Cortex of kidney (tissue), 1 donor: Measurements from ENCODE around the gene DCAF11.
A peak's percentile ranks its signal among the peaks of the same experiment; 100 is the strongest.

Experiments used
- DNase-seq: peaks from one replicate; lab custom pipeline; 2025; lab: John Stamatoyannopoulos, UW

The DCAF11 gene

GRCh38 chr14:24079491-24080141 lies 35.0 kb upstream of the DCAF11 start:
- DNase-seq: no peak

- DNase-seq: no peak
Measured at GRCh38 chr14:24080142-24080530, 34.4 kb upstream of the DCAF11 start.

DNA sequence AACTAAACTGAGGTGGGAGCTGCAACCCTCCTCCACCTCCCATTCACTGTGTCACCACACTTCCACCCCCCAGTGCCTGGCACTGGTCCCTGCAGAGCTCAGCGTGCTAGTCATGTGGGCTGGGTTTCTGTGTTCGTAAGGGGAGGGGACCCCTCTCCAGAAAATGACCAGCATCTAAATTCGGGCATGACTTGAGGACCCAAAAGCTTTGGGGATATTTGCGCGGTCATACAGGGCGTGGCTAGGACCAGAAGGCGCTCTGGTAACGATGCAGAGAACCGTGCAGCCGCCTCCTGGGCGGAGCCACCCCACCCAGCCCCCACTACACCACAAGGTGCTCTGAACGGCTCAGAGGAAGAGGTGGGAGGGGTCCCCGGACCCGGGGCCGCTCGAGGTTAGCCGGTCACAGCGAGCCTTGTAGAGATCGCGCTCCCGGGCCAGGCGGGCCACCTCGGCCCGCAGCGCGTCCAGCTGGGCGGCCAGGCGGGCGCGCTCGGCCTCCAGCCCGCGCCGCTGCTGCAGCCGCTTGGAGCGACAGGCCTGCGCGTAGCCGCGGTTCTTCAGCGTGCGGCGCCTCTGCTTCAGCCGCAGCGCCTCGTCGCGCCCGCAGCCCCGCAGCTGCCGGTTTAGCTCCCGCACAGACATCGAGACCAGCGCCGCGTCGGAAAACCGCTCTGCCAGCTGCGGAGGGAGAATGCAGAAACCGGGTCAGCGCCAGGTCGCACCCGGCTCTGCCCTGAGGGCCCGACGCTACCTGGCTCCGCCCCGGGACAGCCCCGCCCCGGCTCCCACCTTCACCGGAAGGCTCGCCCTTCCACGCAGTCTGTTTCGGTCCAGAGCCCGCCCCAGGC lies 33.5 kb upstream of the DCAF11 start:
- peak; percentile 45 for DNase-seq

GRCh38 chr14:24081739-24082211 lies 32.8 kb upstream of the DCAF11 start:
- DNase-seq: no peak

GRCh38 chr14:24082411-24083080 lies 32.0 kb upstream of the DCAF11 start:
- no peak for DNase-seq

DNA sequence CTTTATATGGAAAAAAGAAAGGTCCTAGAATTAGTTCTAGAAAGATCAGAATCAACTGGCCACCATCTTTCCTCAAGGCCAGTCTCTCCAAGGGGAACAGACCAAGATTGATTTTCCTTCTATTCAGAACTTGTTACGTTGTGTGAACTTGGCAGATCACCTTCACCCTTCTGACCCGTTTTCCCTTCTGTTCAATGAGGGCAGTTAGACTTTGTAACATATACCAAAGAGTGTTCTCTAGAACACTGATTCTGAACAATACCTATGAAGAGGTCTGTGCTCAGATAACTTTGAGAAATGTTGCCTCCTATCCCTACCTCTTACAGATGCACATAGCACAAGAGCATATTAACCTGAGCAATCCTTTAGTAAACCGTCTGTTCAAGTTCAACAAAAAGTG lies 31.1 kb upstream of the DCAF11 start:
- DNase-seq: no peak

GRCh38 chr14:24084440-24084839 lies 30.1 kb upstream of the DCAF11 start:
- no peak for DNase-seq

DNA sequence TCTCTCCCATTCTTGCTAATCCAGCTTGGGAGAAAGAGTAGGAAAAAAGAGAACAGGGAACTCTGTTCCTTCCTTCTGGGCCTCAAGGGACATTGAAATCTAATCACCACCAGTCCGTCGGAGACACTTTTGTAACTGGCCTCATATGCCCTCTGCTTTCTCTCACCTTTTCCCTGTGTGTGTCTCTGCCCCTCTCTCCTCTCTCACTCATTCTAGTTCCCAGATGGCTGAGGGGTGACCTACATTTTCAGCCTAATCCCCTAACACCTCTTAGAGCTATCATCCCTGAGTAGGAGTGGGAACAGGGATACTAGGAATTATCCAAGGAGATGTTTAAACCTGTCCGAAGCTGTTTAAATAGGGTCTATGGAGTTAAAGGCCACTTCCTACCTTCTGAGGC lies 29.4 kb upstream of the DCAF11 start:
- no peak for DNase-seq

GRCh38 chr14:24086193-24086955 lies 28.2 kb upstream of the DCAF11 start:
- no peak for DNase-seq

- DNase-seq: no peak
Measured at GRCh38 chr14:24087004-24087403, 27.6 kb upstream of the DCAF11 start.

GRCh38 chr14:24088095-24088494 lies 26.5 kb upstream of the DCAF11 start:
- no peak for DNase-seq

DNA sequence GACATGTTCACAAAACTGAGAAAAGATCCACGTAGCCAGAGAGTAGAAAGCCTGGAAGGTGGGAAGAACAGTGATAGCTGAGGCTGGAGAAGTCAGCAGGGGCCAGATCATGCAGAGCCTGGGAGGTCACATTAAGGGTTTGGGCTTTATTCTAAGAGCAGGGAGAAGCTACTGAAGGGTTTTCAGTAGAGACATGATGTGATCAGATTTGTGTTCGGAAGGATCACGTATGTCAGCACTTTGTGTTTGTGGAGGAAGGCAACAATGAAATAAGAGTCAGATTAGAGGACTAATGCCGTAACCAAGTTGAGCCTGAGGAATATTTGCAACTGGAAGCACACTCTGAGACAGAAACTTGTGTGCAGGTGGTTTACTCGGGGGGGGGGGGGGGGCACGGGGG lies 24.7 kb upstream of the DCAF11 start:
- no peak for DNase-seq

DNA sequence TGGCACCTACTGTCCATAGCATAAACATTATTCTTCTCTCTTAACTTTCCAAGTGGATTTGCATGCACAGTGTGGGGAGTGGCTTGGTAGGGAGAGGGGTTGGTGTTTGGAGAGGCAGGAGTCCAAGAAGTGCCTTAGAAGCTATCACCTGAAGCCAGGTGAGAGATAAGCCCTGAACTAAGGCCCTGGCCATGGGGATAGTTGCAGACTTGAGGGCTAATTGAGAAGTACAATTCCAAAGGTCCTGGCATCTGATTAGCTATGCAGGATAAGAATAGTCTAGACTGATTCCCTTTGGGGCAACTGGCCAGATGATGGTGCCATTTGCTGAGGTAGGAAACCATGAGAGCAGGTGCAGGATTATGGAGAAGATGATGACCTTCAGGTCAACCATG lies 22.5 kb upstream of the DCAF11 start:
- DNase-seq: no peak

- no peak for DNase-seq
Measured at GRCh38 chr14:24092505-24093206, 21.9 kb upstream of the DCAF11 start.

DNA sequence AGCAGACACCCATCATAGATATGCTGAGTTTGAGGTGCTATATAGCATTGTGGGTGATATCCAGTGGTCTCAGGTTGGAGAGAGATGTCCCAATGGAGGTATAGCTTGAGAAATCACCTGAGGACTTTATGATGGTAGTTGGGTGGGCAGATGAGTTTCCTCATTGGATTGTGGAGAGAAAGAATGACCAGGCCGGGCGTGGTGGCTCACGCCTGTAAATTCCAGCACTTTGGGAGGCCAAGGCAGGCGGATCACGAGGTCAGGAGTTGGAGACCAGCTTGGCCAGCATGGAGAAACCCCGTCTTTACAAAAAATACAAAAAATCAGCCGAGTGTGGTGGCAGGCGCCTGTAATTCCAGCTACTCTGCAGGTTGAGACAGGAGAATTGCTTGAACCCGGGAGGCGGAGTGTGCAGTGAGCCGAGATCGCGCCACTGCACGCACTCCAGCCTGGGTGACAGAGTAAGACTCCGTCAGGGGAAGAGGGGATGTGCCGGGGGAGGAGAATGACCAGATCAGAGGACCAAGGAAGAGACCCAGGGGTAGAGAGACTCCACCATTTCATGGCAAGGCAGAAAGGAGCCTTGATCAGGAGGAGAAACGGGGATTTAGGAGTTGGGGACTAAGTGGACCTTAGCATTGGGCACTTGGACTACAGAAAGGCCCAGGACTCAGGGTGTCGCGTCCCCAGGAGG lies 21.2 kb upstream of the DCAF11 start:
- no peak for DNase-seq

DNA sequence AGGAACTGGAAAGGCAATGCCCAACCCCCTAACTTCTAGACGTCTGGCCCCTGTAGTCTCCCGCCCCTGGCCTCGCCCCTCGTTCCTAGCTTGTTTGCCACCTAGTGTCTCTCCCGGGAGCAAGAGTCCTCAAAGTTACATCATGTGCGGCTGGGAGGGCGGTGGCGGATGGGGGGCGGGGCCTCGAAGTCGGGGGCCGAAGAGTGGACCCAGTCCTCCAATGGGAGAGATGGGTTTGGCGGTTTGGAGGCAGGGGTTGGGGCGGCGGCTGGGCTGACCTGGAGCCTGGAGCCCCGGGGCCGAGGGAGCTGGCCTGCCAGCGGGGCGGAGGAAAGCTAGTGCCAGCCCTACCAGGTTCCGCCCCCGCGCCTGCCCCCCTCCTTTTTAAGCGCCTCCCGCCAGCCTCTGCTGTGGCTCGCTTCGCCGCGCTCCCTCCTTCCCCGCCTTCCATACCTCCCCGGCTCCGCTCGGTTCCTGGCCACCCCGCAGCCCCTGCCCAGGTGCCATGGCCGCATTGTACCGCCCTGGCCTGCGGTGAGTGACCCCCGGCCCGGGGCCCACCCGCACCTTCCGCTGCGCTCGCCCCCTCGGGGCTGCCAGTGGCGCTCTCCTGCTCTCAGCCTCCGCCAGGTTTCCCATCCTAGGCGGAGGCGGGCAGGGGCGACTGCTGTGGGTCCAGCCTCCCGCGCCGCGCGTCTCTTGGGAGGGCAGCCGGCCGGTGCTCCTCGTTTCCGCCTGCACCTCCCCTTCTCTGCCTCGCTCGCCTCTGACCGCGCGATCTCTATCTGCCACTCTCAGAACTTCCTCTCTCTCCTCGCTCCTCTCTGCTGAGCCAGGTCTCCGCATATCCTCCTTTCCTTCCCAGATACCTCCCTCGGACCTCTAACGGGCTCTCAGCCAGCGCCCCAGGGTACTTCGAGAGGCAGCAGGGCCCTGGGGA lies 20.4 kb upstream of the DCAF11 start, which contains the start of gene PCK2:
Gene PCK2, plus strand, starts transcription at position 411 of the 940 bp plus-strand sequence. Its CDS starts 95 bp downstream, at position 506.
- DNase-seq: no peak

- DNase-seq: no peak
Measured at GRCh38 chr14:24094841-24095270, 19.7 kb upstream of the DCAF11 start.

- DNase-seq: no peak
Measured at GRCh38 chr14:24095271-24096068, 19.1 kb upstream of the DCAF11 start.
